H9 (cell line): ENCODE results near the gene MN1. TPM values are rescaled to one million over a fixed set of nuclear protein-coding genes. Genes with fewer than 3 reads are reported as not detected.
A peak's percentile ranks its signal among the peaks of the same experiment; 100 is the strongest.

ENCODE experiments used
- DNase-seq: peaks from one replicate; pipeline ENCODE4 v3.0.0-alpha.2; 2017
- H2AFZ ChIP-seq: one replicate; pipeline ENCODE4 v1.6.1; 2013; ENCODE audit warnings: mild to moderate bottlenecking, low read length, control low read depth, moderate library complexity
- H2AK5ac ChIP-seq: 2 replicates; pipeline ENCODE4 v1.6.1; 2013; ENCODE audit warnings: low read length, control low read depth, mixed read lengths; ENCODE audit not compliant: insufficient read length
- H2BK120ac ChIP-seq: one replicate; pipeline ENCODE4 v1.6.1; 2013; ENCODE audit warnings: low read depth, mild to moderate bottlenecking, low read length, control low read depth, inconsistent platforms; ENCODE audit not compliant: poor library complexity, severe bottlenecking
- H2BK12ac ChIP-seq: 2 replicates; pipeline ENCODE4 v1.6.1; 2013; ENCODE audit warnings: low read length, control low read depth, mixed read lengths, low read depth; ENCODE audit not compliant: insufficient read length
- H2BK15ac ChIP-seq: 2 replicates; pipeline ENCODE4 v1.6.1; 2013; ENCODE audit warnings: low read depth, low read length, control low read depth
- H2BK20ac ChIP-seq: one replicate; pipeline ENCODE4 v1.6.1; 2013; ENCODE audit warnings: low read depth, mild to moderate bottlenecking, low read length, control low read depth, inconsistent platforms; ENCODE audit not compliant: poor library complexity, severe bottlenecking
- H2BK5ac ChIP-seq: 2 replicates; pipeline ENCODE4 v1.6.1; 2013; ENCODE audit warnings: low read length, control low read depth, mixed read lengths; ENCODE audit not compliant: insufficient read length
- H3K14ac ChIP-seq: 2 replicates; pipeline ENCODE4 v1.6.1; 2013; ENCODE audit warnings: low read length, control low read depth; ENCODE audit not compliant: insufficient read depth
- H3K18ac ChIP-seq: 2 replicates; pipeline ENCODE4 v1.6.1; 2013; ENCODE audit warnings: low read depth, mild to moderate bottlenecking, mixed read lengths, low read length, control low read depth; ENCODE audit not compliant: insufficient read length
- H3K23ac ChIP-seq: 2 replicates; pipeline ENCODE4 v1.6.1; 2013; ENCODE audit warnings: low read length, control low read depth, mixed read lengths, low read depth; ENCODE audit not compliant: insufficient read length
- H3K23me2 ChIP-seq: 2 replicates; pipeline ENCODE4 v1.6.1; 2013; ENCODE audit warnings: low read depth, mild to moderate bottlenecking, mixed read lengths, low read length, control low read depth; ENCODE audit not compliant: insufficient read length, poor library complexity, severe bottlenecking
- H3K27ac ChIP-seq: 2 replicates; pipeline ENCODE4 v1.5.1; 2013; ENCODE audit warnings: low read length, control low read depth, mixed read lengths, low read depth; ENCODE audit not compliant: insufficient read length
- H3K27me3 ChIP-seq: 2 replicates; pipeline ENCODE4 v1.6.1; 2013; ENCODE audit warnings: low read length, control low read depth, inconsistent platforms; ENCODE audit not compliant: insufficient read depth
- H3K4ac ChIP-seq: 2 replicates; pipeline ENCODE4 v1.6.1; 2013; ENCODE audit warnings: low read depth, mild to moderate bottlenecking, control low read depth, inconsistent platforms, low read length, moderate library complexity
- H3K4me1 ChIP-seq: 2 replicates; pipeline ENCODE4 v1.6.1; 2013; ENCODE audit warnings: low read length, control low read depth, inconsistent platforms; ENCODE audit not compliant: insufficient read depth
- H3K4me2 ChIP-seq: 2 replicates; pipeline ENCODE4 v1.6.1; 2013; ENCODE audit warnings: low read length, control low read depth, mixed read lengths; ENCODE audit not compliant: insufficient read length, insufficient read depth
- H3K56ac ChIP-seq: 2 replicates; pipeline ENCODE4 v1.6.1; 2013; ENCODE audit warnings: low read depth, mild to moderate bottlenecking, mixed read lengths, low read length, control low read depth; ENCODE audit not compliant: insufficient read length
- H3K79me1 ChIP-seq: 2 replicates; pipeline ENCODE4 v1.6.1; 2013; ENCODE audit warnings: low read depth, mild to moderate bottlenecking, moderate library complexity, low read length, control low read depth, inconsistent platforms; ENCODE audit not compliant: insufficient read depth, poor library complexity, severe bottlenecking
- H3K79me2 ChIP-seq: 2 replicates; pipeline ENCODE4 v1.6.1; 2013; ENCODE audit warnings: low read length, control low read depth, inconsistent platforms; ENCODE audit not compliant: insufficient read depth
- H3K9ac ChIP-seq: 2 replicates; pipeline ENCODE4 v1.6.1; 2013; ENCODE audit warnings: low read length, control low read depth, mixed read lengths; ENCODE audit not compliant: insufficient read length; ENCODE audit errors: extremely low read depth
- H3K9me3 ChIP-seq: one replicate; pipeline ENCODE4 v1.6.1; 2013; ENCODE audit warnings: low read depth, low read length, inconsistent platforms; ENCODE audit not compliant: control insufficient read depth
- H3T11ph ChIP-seq: one replicate; pipeline ENCODE4 v1.6.1; 2013; ENCODE audit warnings: mild to moderate bottlenecking, low read length, control low read depth, inconsistent platforms
- H4K20me1 ChIP-seq: one replicate; pipeline ENCODE4 v1.6.1; 2013; ENCODE audit not compliant: control insufficient read depth, insufficient read length, insufficient read depth
- H4K5ac ChIP-seq: 2 replicates; pipeline ENCODE4 v1.6.1; 2013; ENCODE audit warnings: low read depth, mild to moderate bottlenecking, mixed read lengths, low read length, control low read depth; ENCODE audit not compliant: insufficient read length
- H4K8ac ChIP-seq: replicated peaks from 2 replicates; pipeline ENCODE4 v1.6.1; 2013; ENCODE audit warnings: low read length, control low read depth, mixed read lengths, low read depth; ENCODE audit not compliant: insufficient read length
- H4K91ac ChIP-seq: 2 replicates; pipeline ENCODE4 v1.6.1; 2013; ENCODE audit warnings: low read depth, mild to moderate bottlenecking, moderate library complexity, mixed read lengths, low read length, control low read depth; ENCODE audit not compliant: insufficient read length
- H3K27ac Mint-ChIP-seq, 3 experiments: 2 replicates in 2 of 3; 3 replicates in 1 of 3; pipeline ENCODE4 v1.8.0; 2020 to 2021; ENCODE audit warnings: mixed read lengths in 3 of 3, mild to moderate bottlenecking in 1 of 3, moderate library complexity in 1 of 3
- H3K27me3 Mint-ChIP-seq: 2 replicates; pipeline ENCODE4 v1.8.0; 2021; ENCODE audit warnings: low read depth, mild to moderate bottlenecking, moderate library complexity, mixed read lengths
- H3K36me3 Mint-ChIP-seq, 3 experiments: 2 replicates in 2 of 3; 3 replicates in 1 of 3; pipeline ENCODE4 v1.8.0; 2020 to 2021; ENCODE audit warnings: low read depth in 3 of 3, mixed read lengths in 3 of 3; ENCODE audit not compliant: insufficient read depth in 1 of 3
- H3K4me1 Mint-ChIP-seq, 2 experiments: 2 replicates each; pipeline ENCODE4 v1.8.0; 2020; ENCODE audit warnings: mixed read lengths in 2 of 2
- H3K4me3 Mint-ChIP-seq, 2 experiments: 2 replicates in 1 of 2; 3 replicates in 1 of 2; pipeline ENCODE4 v1.8.0; 2020 to 2021; ENCODE audit warnings: mild to moderate bottlenecking in 2 of 2, mixed read lengths in 2 of 2, moderate library complexity in 1 of 2
- H3K9me3 Mint-ChIP-seq, 2 experiments: 2 replicates in 1 of 2; 3 replicates in 1 of 2; pipeline ENCODE4 v1.8.0; 2020; ENCODE audit warnings: mild to moderate bottlenecking in 2 of 2, mixed read lengths in 2 of 2, moderate library complexity in 1 of 2
- WGBS: extraction: QIAGEN DNeasy Blood & Tissue Kit; methylation state at CpG from one replicate; pipeline ENCODE4 v1.1.7; 2013; ENCODE audit warnings: missing lambda C conversion rate, low lambda C conversion rate, mixed read lengths; ENCODE audit not compliant: insufficient read length; ENCODE audit errors: extremely low coverage; 5-methylcytosine and 5-hydroxymethylcytosine counted together
- total RNA-seq: library from RNA; stranded (reverse); gene quantifications from 2 replicates; pipeline ENCODE4 v1.2.1, GENCODE V29; 2021
- TF ChIP-seq, protein P1 (sequence below): fragments of 200-600 bp; sonication (generic); conservative IDR thresholded peaks from 3 replicates; pipeline ENCODE4 v1.8.0; 2021; ENCODE audit warnings: antibody characterized with exemption, mild to moderate bottlenecking

The MN1 gene
- total RNA-seq, 1 experiment from 2014 or later, result 2.8 TPM

DNA sequence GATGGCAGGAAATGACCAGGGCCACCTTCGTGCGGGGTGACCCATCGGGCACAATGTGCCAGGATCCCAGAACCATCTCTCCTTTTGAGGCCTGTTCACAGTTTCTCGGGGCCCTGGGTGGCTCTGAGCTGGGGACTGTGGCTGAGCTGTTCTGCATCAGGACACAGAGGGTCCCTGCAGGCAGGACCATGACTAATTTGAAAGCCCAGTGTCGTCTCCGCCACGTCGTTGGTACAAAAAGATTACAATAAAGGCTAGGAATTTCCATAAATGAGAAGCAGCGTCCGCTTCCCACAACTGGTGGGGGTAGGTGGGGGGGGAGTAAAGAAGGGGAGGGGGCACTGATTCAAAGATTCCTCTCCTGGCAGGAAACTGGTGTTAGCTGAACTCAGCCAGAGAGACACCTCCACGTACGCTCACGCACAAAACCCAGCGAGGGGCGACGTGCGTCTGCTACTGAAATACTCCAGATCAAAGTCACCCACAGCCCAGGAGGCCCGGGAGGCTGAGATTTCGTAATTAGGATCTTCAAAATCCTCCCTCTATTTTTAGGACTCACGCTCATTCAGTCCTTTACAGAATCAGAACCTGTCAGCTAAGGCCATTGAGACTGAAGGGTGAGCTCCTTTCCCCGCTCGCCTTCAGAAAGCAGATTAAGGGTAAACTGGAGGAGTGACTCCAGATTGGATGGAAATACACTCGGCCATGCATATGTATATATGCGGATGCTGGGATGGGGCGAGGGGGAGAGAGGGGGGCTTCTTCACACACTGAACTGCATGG is 11.0 kb downstream of the MN1 start:
- H2BK20ac ChIP-seq, result no peak overlapping the region
- Mint-ChIP-seq H3K27ac (peak overlapping the region in 1 of 3 experiments; percentile 97; a peak in 1 of 7 replicates), H3K27me3 (peaks cover 72% of the 10 kb centered on the region), H3K36me3 (peaks cover 0 to 5% (median 0%) of the 10 kb centered on the region in 3 experiments; a peak in 1 of 7 replicates), H3K4me1 (peaks cover 62 to 73% of the 10 kb centered on the region in 2 experiments), H3K4me3 (peak overlapping the region in 1 of 2 experiments; percentile 74; a peak in 3 of 5 replicates), H3K9me3 (no peaks in the 10 kb centered on the region)
- H3K4me1 ChIP-seq, result peaks cover 21% of the 10 kb centered on the region; the same call in 1 of the 2 replicates
- no peak overlapping the region for H3K23ac ChIP-seq
- H2BK12ac ChIP-seq, result no peak overlapping the region
- H3K79me2 ChIP-seq, result no peaks in the 10 kb centered on the region
- H4K8ac ChIP-seq, result no peak overlapping the region
- no peak overlapping the region for H3K9ac ChIP-seq
- H3T11ph ChIP-seq, result no peak overlapping the region
- no peak overlapping the region for H3K4ac ChIP-seq
- no peaks in the 10 kb centered on the region for H4K20me1 ChIP-seq
- no peak overlapping the region for H2AFZ ChIP-seq
- DNase-seq, result no peak
- H2BK5ac ChIP-seq, result no peak overlapping the region
- H2BK15ac ChIP-seq, result no peak overlapping the region
- H3K23me2 ChIP-seq, result peaks cover 5% of the 10 kb centered on the region
- H3K18ac ChIP-seq, result no peak overlapping the region
- no peaks in the 10 kb centered on the region for H3K9me3 ChIP-seq
- H3K79me1 ChIP-seq, result no peaks in the 10 kb centered on the region
- no peak overlapping the region for H3K4me2 ChIP-seq
- TF ChIP-seq, protein P1, sequence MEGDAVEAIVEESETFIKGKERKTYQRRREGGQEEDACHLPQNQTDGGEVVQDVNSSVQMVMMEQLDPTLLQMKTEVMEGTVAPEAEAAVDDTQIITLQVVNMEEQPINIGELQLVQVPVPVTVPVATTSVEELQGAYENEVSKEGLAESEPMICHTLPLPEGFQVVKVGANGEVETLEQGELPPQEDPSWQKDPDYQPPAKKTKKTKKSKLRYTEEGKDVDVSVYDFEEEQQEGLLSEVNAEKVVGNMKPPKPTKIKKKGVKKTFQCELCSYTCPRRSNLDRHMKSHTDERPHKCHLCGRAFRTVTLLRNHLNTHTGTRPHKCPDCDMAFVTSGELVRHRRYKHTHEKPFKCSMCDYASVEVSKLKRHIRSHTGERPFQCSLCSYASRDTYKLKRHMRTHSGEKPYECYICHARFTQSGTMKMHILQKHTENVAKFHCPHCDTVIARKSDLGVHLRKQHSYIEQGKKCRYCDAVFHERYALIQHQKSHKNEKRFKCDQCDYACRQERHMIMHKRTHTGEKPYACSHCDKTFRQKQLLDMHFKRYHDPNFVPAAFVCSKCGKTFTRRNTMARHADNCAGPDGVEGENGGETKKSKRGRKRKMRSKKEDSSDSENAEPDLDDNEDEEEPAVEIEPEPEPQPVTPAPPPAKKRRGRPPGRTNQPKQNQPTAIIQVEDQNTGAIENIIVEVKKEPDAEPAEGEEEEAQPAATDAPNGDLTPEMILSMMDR, result no peak
- H3K14ac ChIP-seq, result no peak overlapping the region
- H3K27ac ChIP-seq, result no peak overlapping the region
- no peak overlapping the region for H3K56ac ChIP-seq
- no peak overlapping the region for H2AK5ac ChIP-seq
- H2BK120ac ChIP-seq, result no peak overlapping the region
- H3K27me3 ChIP-seq, result no peaks in the 10 kb centered on the region; the same call in 1 of the 2 replicates
- H4K5ac ChIP-seq, result no peak overlapping the region
- WGBS, result no CpG with 5 or more reads among the region's 25 CpGs
- no peak overlapping the region for H4K91ac ChIP-seq
